ENCODE measurements around the gene NEK3.
"Not testable (repeated sequence)": the region's sequence is repeated elsewhere in the genome, so short reads cannot be mapped to it uniquely, and the experiment has no call there.

NEK3 gene

GRCh38 chr13:52170828-52171391 is 11.5 kb upstream of the NEK3 start:
- DNase-seq (ENCODE audit: low read depth in 2 of 2, low spot score in 1 of 2): not testable (repeated sequence)

- DNase-seq (ENCODE audit: low read depth in 2 of 2, low spot score in 1 of 2): no peak
These were observed 10.4 kb upstream of the NEK3 start for GRCh38 chr13:52169839-52170238.

- DNase-seq (ENCODE audit: low read depth in 2 of 2, low spot score in 1 of 2): no peak
These were observed 6.0 kb upstream of the NEK3 start for GRCh38 chr13:52165411-52165810.

- DNase-seq (ENCODE audit: low read depth in 2 of 2, low spot score in 1 of 2): no peak
These were observed 5.6 kb upstream of the NEK3 start for GRCh38 chr13:52164989-52165388.

GRCh38 chr13:52163878-52164277 is 4.5 kb upstream of the NEK3 start:
- DNase-seq (ENCODE audit: low read depth in 2 of 2, low spot score in 1 of 2): not testable (repeated sequence)

- no peak for DNase-seq (ENCODE audit: low read depth in 2 of 2, low spot score in 1 of 2)
These were observed 3.1 kb upstream of the NEK3 start for GRCh38 chr13:52162279-52163101.

GRCh38 chr13:52161181-52161646 is 1.8 kb upstream of the NEK3 start:
- DNase-seq (ENCODE audit: low read depth in 2 of 2, low spot score in 1 of 2): no peak

- no peak for DNase-seq (ENCODE audit: low read depth in 2 of 2, low spot score in 1 of 2)
These were observed 1.1 kb upstream of the NEK3 start for GRCh38 chr13:52160506-52160905.

GRCh38 chr13:52160053-52160452 is 656 bp upstream of the NEK3 start:
- DNase-seq (ENCODE audit: low read depth in 2 of 2, low spot score in 1 of 2): no peak

GRCh38 chr13:52158629-52159158 is 703 bp downstream of the NEK3 start:
- no peak for DNase-seq (ENCODE audit: low read depth in 2 of 2, low spot score in 1 of 2)

GRCh38 chr13:52156724-52157261 is 2.6 kb downstream of the NEK3 start:
- DNase-seq (ENCODE audit: low read depth in 2 of 2, low spot score in 1 of 2): no peak

GRCh38 chr13:52155177-52155576 is 4.2 kb downstream of the NEK3 start:
- DNase-seq (ENCODE audit: low read depth in 2 of 2, low spot score in 1 of 2): no peak

GRCh38 chr13:52147225-52147624 is 12.2 kb downstream of the NEK3 start:
- DNase-seq (ENCODE audit: low read depth in 2 of 2, low spot score in 1 of 2): no peak

- no peak for DNase-seq (ENCODE audit: low read depth in 2 of 2, low spot score in 1 of 2)
These were observed 18.1 kb downstream of the NEK3 start for GRCh38 chr13:52141299-52141698.

GRCh38 chr13:52137489-52137888 is 21.9 kb downstream of the NEK3 start:
- no peak for DNase-seq (ENCODE audit: low read depth in 2 of 2, low spot score in 1 of 2)

- DNase-seq (ENCODE audit: low read depth in 2 of 2, low spot score in 1 of 2): no peak
These were observed 22.6 kb downstream of the NEK3 start for GRCh38 chr13:52136763-52137162.

GRCh38 chr13:52130641-52131040 is 28.8 kb downstream of the NEK3 start:
- DNase-seq (ENCODE audit: low read depth in 2 of 2, low spot score in 1 of 2): no peak

GRCh38 chr13:52128714-52129700 is 30.4 kb downstream of the NEK3 start, which contains the start of gene NEK5:
TSS of gene NEK5 (minus strand) at chr13:52129073. CDS start at chr13:52127482, 1,591 bp downstream.
- peak in 1 of 2 donors; percentile 7 for DNase-seq (ENCODE audit: low read depth in 2 of 2, low spot score in 1 of 2)

- peak in 1 of 2 donors; percentile 24 for DNase-seq (ENCODE audit: low read depth in 2 of 2, low spot score in 1 of 2)
These were observed 31.4 kb downstream of the NEK3 start for GRCh38 chr13:52127783-52128702.

GRCh38 chr13:52127378-52127777 is 32.0 kb downstream of the NEK3 start:
- DNase-seq (ENCODE audit: low read depth in 2 of 2, low spot score in 1 of 2): no peak

All from stimulated activated CD8-positive, alpha-beta memory T cell treated with anti-CD3 and anti-CD28 coated beads, Interleukin-4, amount 100 ng/mL, for 1 hour (primary cell).